HG03135 (cell line): ENCODE data around the gene CPPED1.
A peak's percentile ranks its signal among the peaks of the same experiment; 100 is the strongest.

ENCODE experiments used
- ATAC-seq: cut with Tn5 transposase; IDR thresholded peaks from one replicate; pipeline ENCODE4 v1.9.1; 2021; ENCODE audit warnings: mild to moderate bottlenecking, moderate library complexity; ENCODE audit not compliant: unreplicated experiment

Gene CPPED1

DNA sequence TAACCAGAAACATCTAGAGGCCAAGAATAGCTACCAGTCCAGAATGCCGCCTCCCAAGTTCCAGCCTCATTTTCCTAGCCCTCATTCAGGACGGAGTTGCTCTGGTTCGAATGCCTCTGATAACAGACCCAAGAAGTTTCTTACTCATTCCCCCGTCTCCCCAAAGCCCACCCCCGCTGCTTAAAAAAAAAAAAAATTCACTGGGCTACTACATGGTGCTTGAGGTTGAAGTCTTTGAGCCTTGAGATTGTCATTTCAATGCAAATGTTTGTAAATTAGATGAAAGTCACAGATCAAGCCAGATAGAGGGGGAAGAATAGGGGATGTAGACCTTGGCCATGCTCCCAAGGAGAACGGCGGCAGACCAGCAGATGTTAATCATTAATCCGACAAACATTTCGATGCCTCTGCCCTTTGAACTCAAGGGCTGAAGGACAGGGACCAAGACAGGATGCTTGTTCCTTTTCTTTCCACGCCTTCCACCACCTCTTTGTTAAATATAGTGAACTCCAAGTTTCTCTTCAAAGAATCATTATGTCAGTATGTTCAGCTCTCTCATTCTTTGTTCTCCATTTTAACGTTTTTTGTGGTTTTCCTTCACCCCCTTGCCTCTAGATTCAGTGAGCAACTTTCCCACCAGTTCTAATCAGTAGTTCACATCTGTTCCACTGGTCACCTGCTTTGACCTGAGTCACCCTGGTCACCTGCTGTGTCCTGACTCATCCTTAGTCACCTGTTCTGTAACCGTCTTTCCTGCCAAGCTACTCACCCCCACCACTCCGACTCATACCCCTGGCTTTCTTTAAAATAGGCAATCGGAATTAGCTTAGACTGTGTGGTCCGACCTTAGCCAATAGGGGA, 190.3 kb downstream of the CPPED1 start:
- ATAC-seq: peak; percentile 72

DNA sequence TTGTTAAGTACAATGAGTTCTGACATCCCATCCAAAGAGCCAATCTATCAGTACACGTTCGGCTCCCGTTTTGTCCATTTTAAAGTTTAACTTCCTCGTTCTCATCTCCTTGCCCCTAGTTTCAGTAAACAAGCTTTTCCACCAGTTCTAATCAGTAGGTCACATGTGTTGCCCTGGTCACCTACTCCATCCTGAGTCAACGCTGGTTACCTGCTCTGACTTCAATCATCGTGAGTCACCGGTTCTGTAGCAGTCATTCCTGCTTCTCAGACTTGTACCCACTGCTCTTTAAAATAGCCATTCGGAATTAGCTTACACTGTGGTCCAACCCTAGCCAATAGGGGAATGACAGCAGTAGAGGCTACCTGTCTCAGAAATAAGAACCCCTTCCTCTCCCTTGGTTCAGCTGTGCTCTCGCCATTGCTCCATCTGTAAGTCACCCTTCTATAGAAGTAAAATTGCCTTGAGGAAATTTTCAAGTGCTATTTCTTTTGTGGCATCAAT, 191.0 kb downstream of the CPPED1 start:
- no peak for ATAC-seq

DNA sequence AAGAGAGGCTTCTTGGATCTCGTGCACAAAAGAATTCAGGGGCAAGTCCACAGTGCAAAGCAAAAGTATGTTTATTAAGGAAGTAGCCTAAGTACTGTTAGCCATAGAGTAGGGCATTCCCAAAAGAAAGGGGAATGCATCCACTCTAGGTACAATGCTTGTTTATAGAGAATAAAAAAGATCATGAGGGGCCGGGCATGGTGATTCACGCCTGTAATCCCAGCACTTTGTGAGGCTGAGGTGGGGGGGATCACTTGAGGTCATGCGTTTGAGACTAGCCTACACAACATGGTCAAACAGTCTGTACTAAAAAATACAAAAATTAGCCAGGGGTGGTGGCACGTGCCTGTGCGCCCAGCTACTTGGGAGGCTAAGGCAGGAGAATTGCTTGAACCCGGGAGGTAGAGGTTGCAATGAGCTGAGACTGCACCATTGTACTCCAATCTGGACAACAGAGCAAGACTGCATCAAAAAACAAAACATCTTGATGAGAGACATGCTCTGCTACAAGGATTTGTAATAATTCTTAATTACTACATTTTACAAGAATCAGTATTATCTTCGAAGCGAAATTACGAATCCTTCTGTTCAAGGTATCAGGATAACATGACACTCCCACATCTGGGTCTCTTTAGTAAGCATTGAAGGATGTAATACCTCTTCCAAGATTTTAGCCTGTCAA, 191.6 kb downstream of the CPPED1 start:
- no peak for ATAC-seq

DNA sequence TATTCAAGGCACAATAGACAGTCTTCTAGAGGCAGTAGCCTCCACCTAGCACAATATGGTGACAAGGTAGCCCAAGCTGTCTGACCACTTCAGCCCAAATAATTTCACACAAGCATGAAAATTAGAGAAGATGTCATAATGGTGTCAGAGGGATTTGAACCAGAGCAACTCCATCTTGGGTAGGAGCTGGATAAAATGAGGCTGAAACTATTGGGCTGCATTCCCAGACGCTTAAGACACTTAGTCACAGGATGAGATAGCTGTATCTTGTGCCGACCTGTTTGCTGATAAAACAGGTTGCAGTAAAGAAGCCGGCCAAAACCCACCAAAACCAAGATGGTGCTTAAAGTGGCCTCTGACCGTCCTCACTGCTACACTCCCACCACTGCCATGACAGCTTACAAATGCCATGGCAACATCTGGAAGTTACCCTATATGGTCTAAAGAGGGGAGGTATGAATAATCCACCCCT, 192.6 kb downstream of the CPPED1 start:
- ATAC-seq: no peak

DNA sequence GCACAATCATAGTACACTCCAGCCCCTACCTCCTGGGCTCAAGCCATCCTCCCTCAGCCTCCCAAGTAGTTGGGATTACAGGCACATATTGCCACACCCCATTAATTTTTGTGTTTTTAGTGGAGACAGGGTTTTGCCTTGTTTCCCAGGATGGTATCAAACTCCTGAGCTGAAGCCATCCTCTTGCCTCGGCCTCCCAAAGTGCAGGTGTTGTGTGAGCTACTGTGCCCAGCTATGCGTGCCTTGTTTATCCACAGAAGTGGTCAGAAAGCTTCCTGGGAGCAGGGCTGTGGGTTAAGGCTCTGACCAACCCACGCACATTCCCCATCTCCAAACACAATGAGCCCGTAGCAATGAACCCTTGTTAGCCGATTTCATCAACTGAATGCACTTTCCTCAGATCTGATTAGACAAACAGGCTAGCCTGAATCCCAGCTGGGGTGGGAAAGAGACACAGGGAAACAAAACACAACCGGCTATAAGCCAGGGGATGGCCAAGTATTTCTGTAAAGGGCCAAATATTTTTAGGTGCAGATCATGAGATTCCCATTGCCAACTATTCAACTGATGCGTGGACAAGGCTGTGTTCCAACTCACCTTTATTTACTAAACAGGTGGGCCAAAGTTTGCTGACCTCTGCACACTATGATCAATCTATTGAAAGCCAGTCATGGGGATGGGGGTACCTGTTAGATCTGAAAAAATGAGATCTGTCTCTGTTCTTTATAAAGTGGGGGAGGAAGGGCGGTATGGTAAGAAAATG, 193.6 kb downstream of the CPPED1 start:
- no peak for ATAC-seq
